ENCODE measurements around the gene RMDN3.

Gene RMDN3

DNA sequence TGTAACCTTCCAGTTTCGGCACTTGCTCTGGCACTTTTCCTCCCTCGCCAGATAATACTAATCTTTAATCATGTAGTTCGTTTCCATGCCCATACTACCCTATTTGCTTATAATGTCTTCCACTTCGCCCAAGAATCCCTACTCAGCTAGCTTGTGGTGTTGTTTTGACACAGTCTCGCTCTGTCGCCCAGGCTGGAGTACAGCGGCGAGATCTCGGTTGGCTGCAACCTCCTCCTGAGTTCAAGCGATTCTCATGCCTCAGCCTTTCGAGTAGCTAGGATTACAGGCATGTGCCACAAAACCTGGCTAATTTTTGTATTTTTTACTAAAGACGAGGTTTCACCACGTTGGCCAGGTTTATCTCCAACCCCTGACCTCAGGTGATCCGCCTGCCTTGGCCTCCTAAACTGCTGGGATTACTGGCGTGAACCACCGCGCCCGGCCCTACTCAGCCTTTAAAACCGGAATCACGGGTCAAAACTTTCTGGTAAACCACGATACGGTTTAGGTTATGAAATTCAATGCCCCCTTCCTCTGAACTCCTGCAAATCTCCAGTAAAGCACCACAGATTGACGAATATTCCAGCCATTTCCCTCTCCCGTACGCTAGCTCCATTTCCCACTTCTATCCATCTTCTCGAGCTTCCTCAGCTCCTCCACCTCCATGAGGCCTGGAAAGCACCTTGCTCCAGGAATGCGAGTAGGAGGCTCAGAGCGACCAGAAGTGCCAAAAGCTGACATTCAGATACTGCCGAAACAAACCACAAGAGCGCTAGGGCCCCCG is 61.0 kb downstream of the RMDN3 start:
- no peak for DNase-seq

DNA sequence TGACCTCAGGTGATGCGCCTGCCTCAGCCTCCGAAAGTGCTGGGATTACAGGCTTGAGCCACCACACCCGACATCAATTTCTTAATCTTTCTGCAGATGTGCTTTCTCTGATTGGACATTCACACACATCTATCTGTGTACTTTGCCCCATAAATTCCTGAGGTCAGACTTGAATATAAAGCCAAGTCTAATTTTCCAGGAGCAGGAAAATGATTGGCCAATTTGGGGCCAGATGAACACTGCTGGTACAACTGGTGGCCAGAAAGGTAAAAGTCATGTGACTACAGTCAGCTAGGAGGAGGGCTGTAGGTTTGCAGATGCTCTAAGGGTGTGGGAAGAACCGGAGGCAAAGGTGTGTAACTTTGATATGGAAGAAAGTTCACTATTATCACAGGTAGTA is 63.3 kb downstream of the RMDN3 start:
- DNase-seq: no peak

DNA sequence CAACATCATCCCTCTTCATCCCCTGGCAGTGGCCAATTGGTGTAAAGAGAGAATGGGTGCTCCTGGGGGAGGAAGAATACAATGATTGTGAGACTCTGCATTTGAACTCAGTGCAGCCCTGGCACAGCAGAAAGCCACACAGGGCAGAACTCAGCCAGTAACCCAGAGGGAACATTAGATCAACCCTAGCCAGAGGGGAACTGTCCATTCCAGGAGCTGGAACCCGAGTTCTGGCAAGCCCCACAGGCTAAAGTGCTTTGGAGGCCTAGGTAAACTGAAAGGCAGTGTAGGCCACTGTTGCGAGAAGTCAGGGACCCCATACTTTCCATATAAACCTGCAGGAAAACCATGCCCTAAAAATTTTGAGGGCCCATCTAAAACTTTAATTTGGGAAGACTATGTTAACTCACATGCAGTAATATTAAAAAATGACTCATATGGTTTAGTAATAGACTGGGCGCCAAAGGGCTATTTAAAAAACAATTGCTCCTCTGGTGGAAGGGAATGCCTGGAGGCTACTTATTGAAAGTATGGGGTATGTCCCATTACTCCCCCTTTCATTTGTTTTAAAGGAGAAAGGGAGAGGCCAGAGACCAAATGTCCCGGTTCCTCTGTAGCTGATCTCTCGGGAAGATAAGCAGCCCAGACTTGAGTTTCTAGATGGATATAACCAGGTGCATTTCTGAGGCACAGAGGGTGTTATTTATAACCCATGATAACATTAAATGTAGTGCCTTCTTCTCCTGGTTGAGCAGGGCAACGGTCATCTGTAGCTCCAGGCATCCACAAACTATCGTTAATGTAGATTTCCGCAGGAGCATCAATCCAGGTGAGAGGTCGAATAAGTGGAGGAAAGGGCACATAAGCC is 65.9 kb downstream of the RMDN3 start:
- DNase-seq: no peak
